Hematopoietic multipotent progenitor cell treated with erythropoietin and hydrocortisone succinate and interleukin-3 and kit ligand, for 17 days (in vitro differentiated cells): Measurements from ENCODE around the gene TOR1AIP1.
"Not testable (repeated sequence)": the region's sequence is repeated elsewhere in the genome, so short reads cannot be mapped to it uniquely, and the experiment has no call there.

Experiments
- DNase-seq: peaks from one replicate; pipeline ENCODE4 v3.0.0-alpha.2; 2015; ENCODE audit warnings: low spot score

TOR1AIP1 gene

GRCh38 chr1:179937668-179938254 lies 55.7 kb downstream of the TOR1AIP1 start:
- DNase-seq: no peak

GRCh38 chr1:179938752-179939151 lies 56.7 kb downstream of the TOR1AIP1 start:
- no peak for DNase-seq

GRCh38 chr1:179939941-179940340 lies 57.9 kb downstream of the TOR1AIP1 start:
- DNase-seq: no peak

GRCh38 chr1:179941454-179941853 lies 59.4 kb downstream of the TOR1AIP1 start:
- no peak for DNase-seq

GRCh38 chr1:179950651-179951050 lies 68.6 kb downstream of the TOR1AIP1 start:
- no peak for DNase-seq

GRCh38 chr1:179951383-179952144 lies 69.5 kb downstream of the TOR1AIP1 start:
- DNase-seq: no peak

GRCh38 chr1:179952186-179952585 lies 70.1 kb downstream of the TOR1AIP1 start:
- no peak for DNase-seq

GRCh38 chr1:179953974-179954492 lies 71.9 kb downstream of the TOR1AIP1 start:
- no peak for DNase-seq

GRCh38 chr1:179954493-179955286 lies 72.6 kb downstream of the TOR1AIP1 start, which contains the start of gene CEP350:
CEP350 (plus strand) TSS chr1:179954810; CDS start chr1:179986182, 31,372 bp downstream.
- DNase-seq: peak; percentile 98

GRCh38 chr1:179955287-179955680 lies 73.2 kb downstream of the TOR1AIP1 start:
- no peak for DNase-seq

- DNase-seq: peak; percentile 19
Measured at GRCh38 chr1:179955731-179956130, 73.6 kb downstream of the TOR1AIP1 start.

GRCh38 chr1:179958359-179958758 lies 76.3 kb downstream of the TOR1AIP1 start:
- no peak for DNase-seq

- not testable (repeated sequence) for DNase-seq
Measured at GRCh38 chr1:179962168-179962567, 80.1 kb downstream of the TOR1AIP1 start.

GRCh38 chr1:179966551-179966950 lies 84.5 kb downstream of the TOR1AIP1 start:
- DNase-seq: no peak

GRCh38 chr1:179968284-179968993 lies 86.4 kb downstream of the TOR1AIP1 start:
- DNase-seq: no peak

GRCh38 chr1:179968994-179969919 lies 87.2 kb downstream of the TOR1AIP1 start:
- DNase-seq: no peak
